ENCODE results near the gene KIN.
"Not testable (repeated sequence)": the region's sequence is repeated elsewhere in the genome, so short reads cannot be mapped to it uniquely, and the experiment has no call there.

The KIN gene

DNA sequence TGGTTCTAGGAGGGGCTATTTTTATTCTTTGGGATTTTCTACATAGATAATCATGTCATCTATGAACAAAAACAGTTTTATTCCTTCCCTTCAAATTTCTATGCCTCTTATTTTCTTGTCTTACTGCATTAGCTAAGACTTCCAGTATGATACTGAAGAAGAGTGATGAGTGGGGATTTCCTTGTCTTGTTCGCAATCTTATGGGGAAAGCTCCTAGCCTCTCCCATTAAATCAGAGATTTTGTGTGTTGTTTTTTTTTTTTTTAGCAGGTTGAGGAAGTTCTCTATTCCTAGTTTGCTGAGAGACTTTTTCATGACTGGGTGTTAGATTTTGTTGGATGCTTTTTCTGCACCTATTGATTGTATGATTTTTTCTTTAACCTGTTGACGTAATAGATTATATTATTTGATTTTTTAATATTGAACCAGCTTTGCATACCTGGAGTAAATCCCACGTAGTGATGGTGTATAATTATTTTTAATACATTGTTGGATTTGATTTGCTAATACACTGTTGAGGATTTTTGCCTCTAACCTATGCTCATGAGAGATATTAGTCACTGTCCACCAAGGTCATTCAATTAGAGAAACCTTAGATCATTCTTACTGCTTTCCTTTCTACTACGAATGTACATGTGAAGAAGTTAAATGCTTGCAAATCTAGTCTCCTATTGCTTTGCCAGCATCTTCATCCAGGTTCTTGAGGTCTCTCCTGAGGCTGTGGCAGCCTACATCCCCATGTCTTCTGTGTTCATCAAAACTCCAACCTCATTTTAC, 6.6 kb upstream of the KIN start:
- DNase-seq (ENCODE audit: low read depth): peak; percentile 48

DNA sequence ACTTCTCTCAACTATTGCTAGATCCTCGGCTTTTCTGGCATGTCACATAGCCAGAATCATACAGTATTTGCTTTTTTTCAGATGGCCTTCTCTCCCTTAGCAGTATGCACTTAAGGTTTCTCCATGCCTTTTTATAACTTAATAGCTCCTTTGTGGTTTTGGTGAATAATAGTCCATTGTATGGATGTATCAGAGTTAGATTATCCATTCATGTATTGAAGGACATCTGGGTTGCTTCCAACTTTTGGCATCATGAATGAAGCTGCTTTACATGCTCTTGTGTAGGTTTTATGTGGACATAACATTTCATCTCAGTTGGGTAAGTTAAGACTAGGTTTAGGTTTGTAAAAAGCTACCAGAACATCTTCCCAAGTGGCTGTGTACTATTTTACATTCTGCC, 4.7 kb upstream of the KIN start:
- DNase-seq (ENCODE audit: low read depth): no peak

DNA sequence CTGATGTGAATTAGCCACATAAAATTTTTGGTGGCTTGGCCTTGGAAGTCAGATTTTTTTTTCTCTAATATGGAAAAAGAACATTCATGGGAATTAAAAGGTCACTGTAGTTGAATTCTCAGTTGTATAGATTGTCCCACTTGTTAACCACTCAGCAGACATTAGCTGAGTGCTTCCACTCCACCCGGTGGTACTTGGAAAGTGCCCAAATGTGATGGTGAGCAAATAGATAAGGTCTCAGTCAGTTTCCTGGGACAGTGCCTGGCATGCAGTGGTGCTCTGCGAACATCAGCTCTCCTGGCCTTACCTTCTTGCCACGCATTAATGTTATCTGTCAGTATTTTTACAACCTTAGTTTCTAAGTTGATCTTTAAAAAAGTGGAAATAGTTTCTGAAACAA, 1.6 kb upstream of the KIN start:
- DNase-seq (ENCODE audit: low read depth): peak; percentile 27

DNA sequence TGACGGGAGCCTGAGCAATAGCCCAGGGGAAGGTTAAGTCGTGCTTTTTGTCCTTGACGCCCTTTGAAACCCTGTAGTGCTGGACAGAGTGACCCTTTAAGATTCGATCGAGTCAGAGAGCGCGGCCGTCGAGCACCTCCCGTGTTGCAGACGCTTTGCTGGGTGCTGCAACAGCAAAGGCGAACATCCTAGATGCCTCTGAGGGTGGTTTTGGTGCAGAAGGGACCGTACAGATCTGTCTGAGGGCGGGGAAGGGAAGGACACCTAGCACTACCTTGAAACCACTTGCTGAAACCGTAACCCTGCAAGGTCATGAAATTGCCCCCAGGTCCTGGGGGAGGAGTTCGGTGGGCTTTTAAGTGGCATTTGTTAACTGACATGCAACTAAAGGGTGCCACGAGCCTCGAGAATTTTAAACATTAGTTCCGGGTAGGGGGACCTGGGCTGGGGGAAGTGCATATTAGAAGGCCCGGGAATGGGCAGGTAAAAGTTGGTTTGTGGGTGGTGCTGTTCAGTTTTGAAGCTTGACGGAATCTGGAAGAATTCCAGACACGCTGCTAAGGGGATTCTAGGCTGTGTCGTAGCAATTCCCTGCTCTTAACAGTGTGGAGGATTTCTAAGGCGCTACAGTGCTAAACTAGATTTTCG, 970 bp upstream of the KIN start:
- DNase-seq (ENCODE audit: low read depth): peak; percentile 46

DNA sequence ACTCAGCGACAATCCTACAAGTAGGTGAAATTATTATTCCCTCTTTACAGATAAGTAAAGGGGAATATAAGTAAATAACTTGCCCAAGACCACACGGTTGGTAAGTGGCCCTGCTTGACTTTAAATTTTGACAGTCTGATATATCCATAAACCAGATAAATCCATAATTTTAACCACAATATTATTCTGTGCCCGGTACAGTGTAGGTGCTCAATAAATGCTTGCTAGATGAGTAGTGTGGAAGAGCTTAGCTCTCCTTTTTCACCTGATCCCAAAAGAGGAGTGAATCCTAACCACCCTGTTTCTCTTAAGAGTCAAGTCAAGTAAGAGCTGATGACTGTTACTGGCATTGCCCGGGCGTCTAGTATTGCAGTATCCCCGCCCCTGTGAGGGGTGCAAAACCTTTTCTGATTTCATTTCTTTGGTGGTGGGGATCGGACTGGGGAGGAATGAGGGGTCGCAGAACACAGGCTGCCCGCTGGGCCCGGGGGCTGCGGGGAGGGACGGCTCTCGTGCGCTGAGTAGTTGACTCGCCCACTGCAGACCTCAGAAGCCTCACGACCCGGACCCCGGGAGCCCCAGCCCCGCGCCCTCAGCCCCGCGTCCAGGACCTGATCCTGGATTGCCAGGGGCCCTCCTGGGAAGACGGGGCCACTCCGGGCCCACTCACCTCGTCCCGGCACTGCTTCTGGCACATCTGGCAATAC, 490 bp downstream of the KIN start:
- DNase-seq (ENCODE audit: low read depth): peak; percentile 29

DNA sequence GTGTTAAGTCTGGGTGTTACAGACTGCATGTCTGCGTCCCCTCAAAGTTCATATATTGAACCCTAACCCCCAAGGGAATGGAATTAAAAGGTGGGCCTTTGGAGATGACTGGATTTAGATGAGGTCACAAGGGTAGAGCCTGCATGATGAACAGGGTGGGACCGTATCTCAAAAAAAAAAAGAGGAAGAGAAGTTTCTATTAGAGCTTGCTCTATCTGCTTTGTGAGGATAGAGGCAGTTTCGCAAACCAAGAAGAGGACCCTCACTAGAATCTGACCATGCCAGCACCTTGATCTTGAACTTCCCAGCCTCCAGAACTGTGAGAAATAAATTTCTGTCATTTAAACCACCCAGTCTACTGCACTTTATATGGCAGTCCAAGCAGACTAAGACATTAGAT, 1.4 kb downstream of the KIN start:
- no peak for DNase-seq (ENCODE audit: low read depth)

DNA sequence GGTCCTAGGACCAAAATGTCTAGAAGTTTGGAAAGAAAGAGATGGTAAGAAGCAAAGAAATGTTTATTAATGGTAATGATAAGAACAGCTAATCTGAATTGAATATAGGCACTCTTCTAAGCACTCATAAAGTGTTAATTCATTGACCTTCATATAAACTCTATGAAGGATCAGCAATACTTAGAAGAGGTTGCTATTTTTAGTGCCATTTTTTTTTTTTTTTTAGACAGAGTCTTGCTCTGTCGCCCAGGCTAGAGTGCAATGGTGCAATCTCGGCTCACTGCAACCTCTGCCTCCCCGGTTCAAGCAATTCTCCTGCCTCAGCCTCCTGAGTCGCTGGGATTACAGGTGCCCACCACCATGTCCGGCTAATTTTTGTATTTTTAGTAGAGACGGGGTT, 5.6 kb downstream of the KIN start:
- not testable (repeated sequence) for DNase-seq (ENCODE audit: low read depth)

DNA sequence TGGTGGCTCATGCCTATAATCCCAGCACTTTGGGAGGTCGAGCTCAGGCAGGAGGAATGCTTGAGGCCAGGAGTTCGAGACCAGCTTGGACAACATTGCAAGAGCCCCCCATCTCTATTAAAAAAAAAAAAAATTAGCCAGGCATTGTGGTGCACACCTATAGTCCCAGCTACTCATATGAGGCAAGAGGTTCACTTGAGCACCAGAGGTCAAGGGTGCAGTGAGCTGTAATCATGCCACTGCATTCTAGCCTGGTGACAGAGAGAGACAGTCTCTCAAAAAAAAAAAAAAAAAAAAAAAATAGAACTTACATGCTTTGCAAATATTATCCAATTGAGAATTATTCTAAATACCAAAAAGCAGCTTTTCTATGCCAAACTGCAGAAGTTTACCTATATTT, 11.0 kb downstream of the KIN start:
- DNase-seq (ENCODE audit: low read depth): no peak

DNA sequence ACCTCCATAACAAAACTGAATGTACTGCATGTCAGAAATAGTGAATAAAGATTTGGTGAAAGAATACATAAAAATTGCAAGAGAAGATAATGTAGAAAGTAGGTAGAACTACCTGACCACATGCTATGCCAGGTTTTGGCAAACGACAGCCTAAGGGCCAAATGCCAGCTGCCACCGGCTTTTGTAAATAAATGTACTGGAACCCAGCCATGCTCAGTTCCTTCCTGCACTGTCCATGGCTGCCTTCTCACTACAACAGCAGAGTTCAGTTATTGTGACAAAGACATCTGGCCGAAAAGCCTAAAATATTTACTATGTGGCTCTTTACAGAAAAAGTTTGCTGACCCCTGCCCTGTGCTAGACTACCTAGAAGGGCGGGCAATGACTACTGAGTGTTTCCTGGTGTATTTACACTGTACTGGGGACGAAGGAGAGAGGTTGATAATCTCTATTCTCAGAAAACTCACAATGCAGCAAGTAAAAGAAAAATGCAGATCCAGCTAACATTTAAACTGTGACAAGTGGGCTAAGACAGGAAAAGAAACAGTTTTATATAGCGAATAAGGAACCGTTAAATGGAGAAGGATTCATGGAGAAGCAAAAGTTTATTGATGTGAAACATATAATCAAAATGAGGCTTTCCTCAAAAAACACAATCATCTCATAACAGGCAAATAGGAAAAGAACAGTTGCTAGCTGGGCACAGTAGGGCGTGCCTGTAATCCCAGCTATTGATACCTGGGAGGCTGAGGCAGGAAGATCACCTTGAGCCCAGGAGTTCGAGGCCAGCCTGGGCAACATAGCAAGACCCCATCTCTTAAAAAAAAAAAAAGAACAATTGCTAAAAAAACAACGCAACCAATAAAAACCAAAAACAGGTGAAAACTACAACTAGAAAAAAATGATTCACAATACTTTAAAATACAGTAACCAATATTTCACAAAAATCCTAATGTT, 13.7 kb downstream of the KIN start:
- no peak for DNase-seq (ENCODE audit: low read depth)

DNA sequence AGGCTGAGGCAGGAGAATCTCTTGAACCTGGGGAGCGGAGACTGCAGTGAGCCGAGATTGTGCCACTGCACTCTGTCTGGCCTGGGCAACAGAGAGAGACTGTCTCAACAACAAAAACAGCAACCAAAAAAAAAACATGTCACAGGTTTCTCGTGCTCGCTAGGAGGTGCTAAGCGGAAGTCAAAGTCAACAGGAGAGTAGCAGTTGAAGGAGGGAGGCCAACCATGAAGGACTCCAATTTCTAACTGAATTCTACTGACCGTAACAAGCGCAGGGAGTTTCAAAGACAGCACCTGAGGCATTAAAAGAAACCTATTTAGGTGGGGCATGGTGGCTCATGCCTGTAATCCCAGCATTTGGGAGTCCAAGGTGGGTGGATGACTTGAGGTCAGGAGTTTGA, 19.4 kb downstream of the KIN start:
- DNase-seq (ENCODE audit: low read depth): no peak

DNA sequence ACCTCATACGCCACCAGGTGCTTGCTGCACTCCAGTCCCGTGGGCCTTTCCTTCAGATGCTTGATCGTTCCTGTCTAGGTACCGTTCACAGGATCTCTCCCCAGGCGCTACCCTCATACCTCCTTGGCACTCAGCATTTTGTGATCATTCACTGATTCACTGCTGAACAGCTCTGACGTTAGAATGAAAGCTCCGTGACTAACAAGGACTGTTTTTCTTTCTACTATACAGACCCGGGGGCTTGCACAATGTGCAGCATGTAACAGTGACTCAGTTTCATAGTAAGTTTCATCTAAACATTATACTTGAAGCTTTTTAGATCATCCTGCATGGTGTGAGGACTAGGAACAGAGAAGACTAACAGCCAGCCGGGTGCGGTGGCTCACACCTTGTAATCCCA, 20.6 kb downstream of the KIN start:
- peak; percentile 90 for DNase-seq (ENCODE audit: low read depth)

DNA sequence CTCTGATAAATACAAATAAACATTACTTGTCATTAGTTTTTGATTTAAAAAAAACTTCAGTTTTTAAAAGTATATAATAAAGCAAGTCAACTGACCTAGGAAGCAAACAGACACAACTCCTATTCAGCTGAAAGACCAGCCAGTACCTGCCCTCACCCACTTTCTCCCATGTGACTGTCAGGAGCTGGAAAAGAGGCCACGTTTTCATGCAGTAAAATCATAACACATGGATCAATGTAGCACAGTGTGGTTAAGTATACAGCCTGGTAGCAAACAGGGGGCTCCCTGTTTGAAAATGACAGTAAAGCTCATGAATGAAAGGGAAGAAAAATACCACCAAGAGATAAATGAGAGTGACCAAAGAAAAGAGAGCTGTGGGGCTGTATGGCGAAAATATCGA, 21.6 kb downstream of the KIN start:
- no peak for DNase-seq (ENCODE audit: low read depth)

DNA sequence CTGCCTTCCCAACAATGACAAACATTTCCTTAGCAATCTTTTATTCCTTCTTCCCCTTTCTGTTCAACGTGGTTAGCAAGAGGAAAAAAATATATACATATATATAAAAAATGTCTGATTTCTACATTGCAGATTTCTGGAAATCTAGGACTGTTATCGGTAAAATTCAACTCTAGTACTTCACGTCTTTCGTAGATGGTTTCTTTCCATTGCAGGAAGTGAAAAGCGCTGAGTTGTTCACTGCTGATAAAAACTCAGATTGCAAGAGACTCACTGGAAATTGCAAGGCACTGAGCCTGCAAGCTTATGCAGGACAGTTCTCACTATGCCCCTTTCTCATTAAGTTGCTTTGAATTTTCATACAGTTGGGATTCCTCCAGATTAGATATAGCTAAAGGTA, 23.9 kb downstream of the KIN start:
- no peak for DNase-seq (ENCODE audit: low read depth)

DNA sequence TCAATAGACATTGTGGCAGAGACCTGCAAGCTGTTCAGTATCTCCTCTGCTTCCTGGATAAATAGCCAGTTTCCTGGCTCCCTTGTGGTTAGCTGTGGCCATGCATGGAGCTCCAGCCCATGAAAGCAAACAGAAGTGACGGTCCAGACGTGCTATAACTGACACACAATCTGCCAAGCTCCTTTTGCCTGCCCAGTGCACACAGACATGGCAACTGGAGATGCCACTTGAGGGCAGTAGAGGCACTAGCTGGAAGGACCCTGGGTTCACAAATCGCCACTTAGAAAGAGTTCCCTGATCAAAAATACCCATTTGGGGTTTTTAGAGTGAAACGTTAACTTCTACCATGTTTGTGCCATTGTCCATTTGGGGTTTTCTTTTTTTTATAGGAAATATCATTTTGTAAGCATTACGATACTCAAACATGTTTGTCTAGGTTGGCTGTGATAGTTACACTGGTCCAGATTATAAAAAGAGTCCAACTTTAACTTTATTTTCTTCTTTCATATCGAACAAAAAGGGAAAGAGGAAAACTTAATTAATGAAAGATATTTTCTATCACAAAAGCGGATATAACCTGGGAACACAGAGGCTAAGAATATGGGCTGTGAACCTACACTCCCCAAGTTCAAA, 31.3 kb downstream of the KIN start:
- DNase-seq (ENCODE audit: low read depth): peak; percentile 29

DNA sequence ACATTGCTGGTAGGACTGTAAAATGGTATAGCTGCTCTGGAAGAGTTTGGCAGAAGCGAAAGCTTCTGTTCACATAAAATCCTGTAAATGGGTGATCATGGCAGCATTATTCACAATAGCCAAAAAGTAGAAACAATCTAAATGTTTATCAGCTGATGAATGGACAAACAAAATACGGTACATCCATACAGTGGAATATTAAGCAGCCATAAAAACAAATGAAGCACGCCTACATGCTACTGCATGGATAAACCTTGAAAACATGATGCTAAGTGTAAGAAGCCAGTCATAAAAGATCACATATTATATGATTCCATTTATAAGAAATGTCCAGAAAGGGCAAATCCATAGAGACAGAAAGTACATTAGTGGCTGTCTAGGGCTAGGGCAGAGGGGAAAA, 32.7 kb downstream of the KIN start:
- no peak for DNase-seq (ENCODE audit: low read depth)

DNA sequence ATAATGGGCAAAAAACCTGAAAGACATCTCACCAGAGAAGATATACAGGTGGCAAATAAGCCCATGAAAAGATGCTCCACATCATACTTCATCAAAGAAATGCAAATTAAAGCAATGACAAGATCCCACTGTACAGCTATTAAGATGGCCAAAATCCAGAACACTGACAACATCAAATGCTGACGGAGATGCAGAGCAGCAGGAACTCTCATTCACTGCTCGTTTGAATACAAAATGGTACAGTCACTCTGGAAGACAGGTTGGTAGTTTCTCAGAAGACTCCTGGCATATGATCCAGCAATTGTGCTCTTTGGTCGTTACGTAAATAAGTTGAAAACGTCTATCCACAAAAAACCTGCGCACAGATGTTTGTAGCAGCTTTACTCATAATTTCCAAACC, 35.5 kb downstream of the KIN start:
- no peak for DNase-seq (ENCODE audit: low read depth)

DNA sequence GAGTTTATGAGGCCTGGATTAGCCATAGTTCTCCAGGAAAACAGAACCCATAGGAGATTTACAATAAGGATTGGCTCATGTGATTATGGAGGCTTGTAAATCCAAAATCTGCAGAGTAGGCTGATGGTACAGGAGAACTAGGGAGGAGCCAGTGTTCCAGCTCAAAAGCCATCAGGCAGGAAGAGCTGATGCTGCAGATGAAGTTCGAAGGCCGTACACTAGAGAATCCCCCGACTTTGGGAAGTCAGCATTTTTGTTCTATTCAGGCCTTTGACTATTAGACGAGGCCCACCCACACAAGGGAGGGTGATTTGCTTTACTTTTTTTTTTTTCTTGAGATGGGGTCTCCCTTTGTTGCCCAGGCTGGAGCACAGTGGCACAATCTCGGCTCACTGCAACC, 37.6 kb downstream of the KIN start:
- DNase-seq (ENCODE audit: low read depth): no peak

DNA sequence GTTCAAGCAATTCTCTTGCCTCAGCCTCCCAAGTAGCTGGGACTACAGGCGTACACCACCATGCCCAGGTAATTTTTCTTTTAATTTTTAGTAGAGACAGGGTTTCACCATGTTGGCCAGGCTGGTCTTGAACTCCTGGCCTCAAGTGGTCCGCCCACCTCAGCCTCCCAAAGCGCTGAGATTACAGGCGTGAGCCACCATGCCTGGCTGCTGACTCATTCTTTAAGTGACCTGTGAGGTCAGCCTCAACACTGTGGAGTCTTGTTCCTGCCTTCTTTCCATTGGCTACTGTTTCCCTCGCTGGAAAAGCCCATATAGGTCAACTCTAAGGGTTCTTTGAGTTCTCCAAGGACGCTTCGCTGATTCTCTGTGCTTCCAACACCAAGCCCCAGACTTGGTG, 39.2 kb downstream of the KIN start:
- DNase-seq (ENCODE audit: low read depth): peak; percentile 13

DNA sequence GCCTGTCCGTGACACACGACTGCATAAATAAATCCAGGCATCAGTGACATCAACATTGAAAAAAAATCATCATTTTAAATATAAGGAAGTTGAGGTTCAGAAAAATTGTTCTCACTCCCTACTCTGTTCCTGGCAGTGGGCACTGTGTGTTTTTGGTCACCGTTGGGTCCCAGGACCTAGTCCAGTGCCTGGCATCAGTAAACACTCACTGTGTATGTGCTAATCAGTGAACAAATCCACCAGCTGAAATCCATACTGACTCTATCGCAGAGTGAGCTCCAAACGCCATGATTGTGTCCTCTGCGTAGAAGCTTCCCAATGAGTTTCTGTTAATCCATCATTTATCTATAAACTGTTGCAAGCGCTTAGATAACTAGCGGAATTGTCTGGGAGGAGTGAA, 43.5 kb downstream of the KIN start:
- no peak for DNase-seq (ENCODE audit: low read depth)

DNA sequence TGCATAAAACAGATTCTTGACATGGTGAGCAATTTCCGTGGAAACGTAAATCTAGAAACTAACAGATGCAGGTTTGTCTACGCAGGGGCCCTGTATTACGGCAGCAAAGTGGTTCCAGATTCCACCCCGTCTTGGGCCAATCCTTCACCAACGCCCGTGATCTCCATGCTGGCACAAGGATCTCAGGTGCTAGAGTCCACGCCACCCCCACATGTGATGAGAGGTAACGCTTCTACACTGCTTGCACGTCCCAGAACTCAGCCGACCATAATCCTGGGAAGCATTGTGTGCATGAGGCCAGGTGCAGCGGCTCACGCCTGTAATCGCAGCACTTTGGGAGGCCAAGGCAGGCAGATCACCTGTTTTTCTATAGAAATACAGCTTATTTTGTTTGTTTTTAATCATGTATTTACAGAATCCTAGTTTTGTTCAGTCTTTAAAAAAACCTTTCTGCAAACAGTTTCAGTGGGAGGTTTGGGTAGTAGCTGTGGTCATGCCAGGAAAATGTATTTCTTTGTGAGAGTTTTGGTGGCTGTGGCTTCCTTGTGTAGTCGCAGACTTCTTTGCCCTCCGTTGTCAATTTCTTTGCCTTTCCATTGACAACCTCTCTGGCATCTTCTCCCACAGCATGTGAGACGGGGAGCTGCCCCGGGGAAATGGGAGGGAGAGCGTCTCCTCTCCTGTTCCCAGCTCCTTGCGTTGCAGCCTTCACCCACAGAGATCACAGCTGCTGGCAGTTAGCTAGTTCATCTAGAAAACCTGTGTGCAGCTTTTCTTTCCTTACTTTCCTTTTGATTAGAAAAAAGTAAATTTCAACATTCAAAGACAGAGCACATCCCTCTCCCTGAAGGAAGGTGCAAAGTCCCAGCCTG, 49.0 kb downstream of the KIN start:
- DNase-seq (ENCODE audit: low read depth): no peak

DNA sequence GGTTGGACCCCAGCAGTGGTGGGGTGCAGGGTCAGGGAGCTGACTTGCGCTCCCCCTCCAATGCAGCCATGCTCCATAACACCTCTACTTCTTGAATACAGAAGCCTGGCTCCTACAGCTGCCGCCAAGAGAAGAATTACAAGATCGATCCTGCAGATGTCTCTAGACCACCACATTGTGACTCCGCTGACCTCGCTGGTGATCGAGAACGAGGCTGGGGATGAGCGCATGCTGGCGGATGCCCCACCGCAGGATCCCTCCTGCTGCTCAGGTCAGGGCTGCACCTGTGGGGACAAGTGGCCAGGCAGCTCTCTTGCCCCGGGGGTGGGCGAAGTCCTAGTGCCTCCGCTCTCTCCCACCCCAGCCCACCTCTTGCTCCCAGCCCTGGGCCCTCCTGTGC, 53.0 kb downstream of the KIN start:
- DNase-seq (ENCODE audit: low read depth): no peak
